HG03108 (cell line): ENCODE measurements around the gene CST7.
"Not testable (repeated sequence)": the region's sequence is repeated elsewhere in the genome, so short reads cannot be mapped to it uniquely, and the experiment has no call there.

Experiments
- ATAC-seq: cut with Tn5 transposase; IDR thresholded peaks from one replicate; pipeline ENCODE4 v1.9.1; 2021; ENCODE audit warnings: moderate library complexity; ENCODE audit not compliant: unreplicated experiment

Gene CST7

GRCh38 chr20:24999568-24999967 is 50.5 kb downstream of the CST7 start:
- ATAC-seq, result no peak

DNA sequence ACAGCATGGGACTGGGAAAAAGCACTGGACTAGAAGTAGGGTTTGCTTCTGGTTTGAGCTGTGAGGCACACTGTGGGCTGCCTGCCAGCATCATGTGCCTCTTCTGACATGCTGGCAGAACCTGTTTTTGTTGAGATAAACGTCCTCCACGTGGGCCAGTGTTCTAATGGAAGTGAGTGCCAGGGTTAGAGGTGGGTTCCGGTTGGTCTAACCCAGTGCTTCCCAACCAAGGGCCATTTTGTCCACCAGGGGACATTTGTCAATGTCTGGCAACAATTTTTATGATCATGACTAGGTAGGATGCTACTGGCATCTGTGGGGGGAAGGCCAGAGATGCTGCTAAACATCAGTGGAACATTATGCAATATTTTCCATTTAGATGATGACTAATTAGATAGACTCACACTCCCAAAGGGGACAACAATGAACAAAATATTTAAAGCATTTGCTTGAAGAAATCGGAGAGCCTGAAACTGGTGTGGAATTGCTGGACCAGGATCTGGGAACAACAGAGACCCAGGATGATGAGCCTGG is 51.3 kb downstream of the CST7 start:
- ATAC-seq, result no peak

GRCh38 chr20:25001323-25001722 is 52.3 kb downstream of the CST7 start:
- ATAC-seq, result not testable (repeated sequence)

GRCh38 chr20:25003002-25003401 is 53.9 kb downstream of the CST7 start:
- no peak for ATAC-seq

- no peak for ATAC-seq
Measured at GRCh38 chr20:25005220-25005619, 56.2 kb downstream of the CST7 start.

- ATAC-seq, result no peak
Measured at GRCh38 chr20:25005661-25006060, 56.6 kb downstream of the CST7 start.

DNA sequence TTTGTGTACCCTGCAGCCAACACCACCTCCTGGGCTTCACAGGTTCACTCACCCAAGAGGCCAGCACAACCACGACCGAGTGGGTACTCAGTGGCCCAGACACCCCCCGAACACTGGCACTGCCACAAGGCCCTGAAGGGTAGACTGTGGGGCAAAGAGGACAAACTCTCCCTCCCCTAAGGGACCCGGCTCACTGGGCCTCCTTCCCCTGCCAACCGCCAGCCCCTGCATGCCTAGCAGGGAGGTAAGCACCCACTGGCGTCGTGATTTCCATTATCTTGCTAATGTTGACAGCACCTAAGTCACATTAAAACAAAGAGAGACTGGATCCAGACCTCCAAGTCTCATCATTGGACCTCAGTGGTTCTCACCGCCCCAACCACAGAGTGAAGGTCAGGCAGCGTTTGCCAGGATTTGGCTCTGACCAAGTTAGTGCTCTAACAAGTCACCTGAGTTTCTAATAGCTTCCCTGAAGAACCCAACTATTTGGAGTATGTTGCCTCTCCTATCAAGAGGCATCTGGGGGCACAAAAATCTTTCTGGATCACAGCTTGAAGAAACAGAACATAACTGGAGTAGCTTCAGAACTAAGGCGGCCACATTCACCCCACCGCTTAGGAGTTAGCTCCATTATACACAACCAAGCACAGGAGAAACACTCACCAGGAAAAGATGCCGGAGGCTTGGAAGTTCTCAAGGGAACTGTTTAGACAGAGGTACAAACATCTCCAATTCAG is 57.5 kb downstream of the CST7 start:
- no peak for ATAC-seq

DNA sequence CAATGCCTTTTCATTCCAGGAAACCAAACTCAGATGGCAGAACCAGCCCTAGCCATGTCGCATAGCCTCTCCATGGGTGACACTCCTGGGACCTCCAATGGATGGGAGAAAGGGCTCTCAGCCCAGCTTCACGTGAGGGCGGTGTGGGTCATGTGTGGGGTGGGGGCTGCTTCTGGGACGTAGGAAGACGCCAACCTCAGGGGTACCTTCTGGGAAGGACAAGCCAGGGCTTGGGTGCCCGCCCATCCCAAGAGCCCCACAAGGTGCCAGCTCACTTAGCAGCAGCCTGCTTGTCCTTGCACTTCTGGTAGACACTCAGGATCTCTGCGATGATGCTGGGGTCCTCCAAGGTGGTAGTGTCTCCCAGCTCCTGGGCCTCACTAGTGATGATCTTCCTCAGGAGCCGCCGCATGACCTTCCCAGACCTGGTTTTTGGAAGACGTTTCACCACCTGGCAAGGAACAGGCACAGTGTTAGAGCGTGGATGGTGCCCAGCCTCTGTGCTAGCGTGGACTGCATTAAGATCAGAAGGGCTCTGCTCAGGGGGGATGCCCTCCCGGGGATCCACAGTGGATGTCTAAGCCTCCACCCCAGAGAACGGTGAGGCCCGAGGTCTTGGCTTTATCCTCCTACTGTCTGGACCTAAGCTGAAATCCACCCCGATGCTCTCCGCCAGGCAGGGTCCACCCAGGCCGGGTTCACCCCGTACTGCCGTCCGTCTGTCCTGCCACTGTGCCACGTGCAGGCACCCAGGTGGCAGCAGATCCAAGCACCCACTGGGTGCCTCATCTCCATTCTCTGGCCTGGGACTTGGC is 58.6 kb downstream of the CST7 start:
- no peak for ATAC-seq

DNA sequence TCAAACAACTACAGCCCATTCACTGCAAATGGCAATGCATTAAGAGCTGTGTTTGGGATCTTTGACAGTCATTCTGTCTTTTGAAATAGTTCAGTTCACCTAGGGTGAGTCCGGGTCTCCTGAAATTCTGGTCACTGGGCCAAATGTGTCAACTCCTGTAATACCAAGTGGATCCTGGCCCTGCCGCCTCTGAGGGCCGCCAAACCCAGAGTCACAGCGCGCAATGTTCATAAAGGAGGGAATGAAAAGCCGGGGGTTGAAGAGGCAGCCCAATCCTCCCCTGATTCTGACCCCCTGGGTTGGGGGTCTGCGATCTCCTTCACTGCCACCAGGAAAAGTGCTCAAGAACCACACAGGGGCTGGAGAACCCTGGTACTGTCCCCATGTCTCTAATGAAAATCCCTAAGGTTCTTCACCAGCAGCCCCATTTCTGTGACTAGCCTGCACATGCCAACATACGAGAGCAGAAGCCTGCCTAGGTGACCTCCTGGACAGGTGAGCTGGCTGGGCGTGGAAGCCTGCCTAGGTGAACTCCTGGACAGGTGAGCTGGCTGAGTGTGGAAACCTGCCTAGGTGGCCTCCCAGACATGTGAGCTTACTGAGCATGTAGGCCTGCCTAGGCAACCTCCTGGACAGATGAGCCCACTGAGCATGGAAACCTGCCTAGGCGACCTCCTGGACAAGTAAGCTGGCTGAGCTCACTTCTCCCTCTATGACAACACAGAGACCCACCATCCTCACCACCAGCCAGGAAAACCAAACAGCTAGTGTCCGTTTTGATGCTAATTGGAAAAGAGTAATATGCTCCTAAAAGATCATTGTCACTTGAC is 59.5 kb downstream of the CST7 start:
- no peak for ATAC-seq
